HEK293T (cell line): ENCODE data around the gene IL17RA.

Source experiments
- BHLHE40 ChIP-seq: fragments of 450-650 bp; IDR thresholded peaks from 2 replicates; pipeline ENCODE4 v1.6.1; 2016; ENCODE audit warnings: mild to moderate bottlenecking, moderate library complexity, borderline replicate concordance
- CTBP1 ChIP-seq: fragments of 450-650 bp; IDR thresholded peaks from 2 replicates; pipeline ENCODE4 v1.6.1; 2016; ENCODE audit warnings: borderline replicate concordance
- ELF4 ChIP-seq: fragments of 450-650 bp; IDR thresholded peaks from 2 replicates; pipeline ENCODE4 v1.6.1; 2017; ENCODE audit warnings: antibody characterized with exemption
- FOXK2 ChIP-seq: fragments of 450-650 bp; IDR thresholded peaks from 2 replicates; pipeline ENCODE4 v1.6.1; 2016; ENCODE audit warnings: mild to moderate bottlenecking
- FOXM1 ChIP-seq: fragments of 450-650 bp; IDR thresholded peaks from 2 replicates; pipeline ENCODE4 v1.6.1; 2017; ENCODE audit warnings: mild to moderate bottlenecking, borderline replicate concordance
- L3MBTL2 ChIP-seq: fragments of 450-650 bp; conservative IDR thresholded peaks from 2 replicates; pipeline ENCODE4 v1.6.1; 2016; ENCODE audit warnings: mild to moderate bottlenecking
- NFRKB ChIP-seq: fragments of 450-650 bp; IDR thresholded peaks from 2 replicates; pipeline ENCODE4 v1.6.1; 2016; ENCODE audit warnings: mild to moderate bottlenecking, moderate library complexity
- SP1 ChIP-seq: fragments of 450-650 bp; IDR thresholded peaks from 2 replicates; pipeline ENCODE4 v1.6.1; 2017
- SUZ12 ChIP-seq: fragments of 450-650 bp; IDR thresholded peaks from 2 replicates; pipeline ENCODE4 v1.6.1; 2016; ENCODE audit warnings: mild to moderate bottlenecking
- ZNF384 ChIP-seq: fragments of 450-650 bp; IDR thresholded peaks from 2 replicates; pipeline ENCODE4 v1.6.1; 2016

DNA sequence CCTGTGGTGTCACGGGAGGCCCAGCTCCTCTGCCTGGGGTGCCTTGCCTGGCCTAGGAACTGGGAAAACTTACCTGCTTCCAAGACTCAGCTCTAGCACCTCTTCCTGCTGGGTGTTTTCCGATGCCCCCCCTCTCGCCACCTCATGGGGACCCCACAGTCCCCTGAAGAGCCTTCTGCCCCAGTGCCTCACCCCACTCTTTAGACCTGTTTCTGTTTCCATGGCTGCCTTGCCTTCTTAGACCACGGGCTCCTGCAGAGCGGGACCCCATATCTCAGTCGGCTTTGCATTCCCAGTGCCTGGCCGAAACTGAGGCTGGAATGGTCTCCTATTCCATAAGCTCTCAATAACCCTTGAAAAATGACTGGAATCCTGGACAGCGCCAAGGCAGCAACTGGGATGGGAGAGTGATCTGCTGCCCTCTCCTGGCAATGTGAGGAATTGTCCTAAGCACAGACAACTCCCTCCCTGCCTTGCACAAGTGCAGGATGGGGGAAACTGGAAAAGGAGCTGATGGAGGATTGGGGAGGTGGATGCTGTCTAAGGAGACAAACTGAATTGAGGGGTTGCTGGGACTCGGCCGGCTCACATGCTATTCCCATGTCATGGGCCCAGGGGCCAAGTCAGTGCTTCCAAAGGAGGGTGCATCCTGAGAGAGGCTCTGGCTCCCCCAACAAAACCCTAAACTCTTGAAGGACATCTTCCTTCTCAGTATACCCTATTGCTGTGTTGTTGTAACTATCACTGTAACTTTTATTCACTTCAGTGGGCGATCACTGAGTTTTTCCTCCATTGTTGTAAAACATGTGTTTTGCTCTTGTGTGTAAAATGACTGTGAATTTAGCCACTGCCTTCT, 26.6 kb upstream of the IL17RA start:
- TF ChIP-seq ZNF384 (no peak), SP1 (no peak), FOXM1 (no peak), FOXK2 (no peak), L3MBTL2 (no peak), ELF4 (no peak), CTBP1 (no peak), SUZ12 (no peak), BHLHE40 (no peak), NFRKB (no peak)
